ENCODE measurements around the gene RAB13. TPM values are rescaled to one million over a fixed set of nuclear protein-coding genes. Genes with fewer than 3 reads are reported as not detected.
A peak's percentile ranks its signal among the peaks of the same experiment; 100 is the strongest.

RAB13 gene
- total and polyA plus RNA-seq, 2 of the 13 experiments (the other 11 are each of a cell fraction or from before 2014, with no cell fraction given) = 15.9 to 24.7 TPM

DNA sequence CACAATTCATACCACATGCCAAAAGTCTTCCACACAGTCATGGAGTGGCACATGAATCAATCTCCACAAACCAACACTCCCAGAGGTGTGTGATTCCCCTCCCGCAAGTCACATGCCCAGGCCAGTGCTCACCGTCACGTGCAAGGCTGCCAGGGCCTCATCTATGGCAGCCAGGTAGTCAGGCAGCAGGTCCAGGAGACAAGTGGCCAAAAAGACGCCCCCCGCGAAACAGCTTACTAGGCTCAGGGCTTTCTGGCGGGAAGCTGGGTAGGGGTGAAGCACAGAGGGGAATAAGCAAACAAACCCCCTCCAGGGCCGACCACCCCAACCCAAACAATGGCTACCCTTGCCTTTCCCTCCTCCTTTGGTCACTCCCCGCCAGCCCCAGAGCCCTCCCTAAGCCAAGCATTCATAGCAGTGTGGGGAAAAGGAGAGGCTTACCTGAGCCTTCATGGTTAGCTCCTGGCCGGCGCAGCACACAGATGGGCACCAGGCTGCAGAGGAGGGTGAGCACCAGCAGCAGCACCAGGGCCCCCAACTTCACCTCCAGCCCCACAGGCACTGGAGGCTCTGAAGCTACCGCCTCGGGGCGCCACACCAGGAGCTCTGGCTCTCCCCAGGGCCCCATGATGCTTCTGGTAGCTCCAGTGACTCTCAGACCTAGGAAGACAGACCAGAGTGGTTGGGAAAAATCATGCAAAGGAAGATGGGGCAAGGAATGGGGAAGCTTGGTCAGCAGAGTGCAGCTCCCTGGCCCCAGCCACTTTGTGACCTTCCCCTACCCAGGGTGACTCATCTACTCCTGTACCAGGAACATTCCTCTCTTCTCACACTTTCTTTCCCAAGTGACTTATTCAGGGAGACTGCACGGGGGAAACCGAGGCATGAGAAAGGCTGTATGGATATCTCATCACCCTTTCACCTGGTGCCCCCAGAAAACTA is 23.8 kb downstream of the RAB13 start (continued):
- TF ChIP-seq ZNF557 (CRISPR knock-in tag; IDR thresholded peaks at IDR 0.05) = no peak

DNA sequence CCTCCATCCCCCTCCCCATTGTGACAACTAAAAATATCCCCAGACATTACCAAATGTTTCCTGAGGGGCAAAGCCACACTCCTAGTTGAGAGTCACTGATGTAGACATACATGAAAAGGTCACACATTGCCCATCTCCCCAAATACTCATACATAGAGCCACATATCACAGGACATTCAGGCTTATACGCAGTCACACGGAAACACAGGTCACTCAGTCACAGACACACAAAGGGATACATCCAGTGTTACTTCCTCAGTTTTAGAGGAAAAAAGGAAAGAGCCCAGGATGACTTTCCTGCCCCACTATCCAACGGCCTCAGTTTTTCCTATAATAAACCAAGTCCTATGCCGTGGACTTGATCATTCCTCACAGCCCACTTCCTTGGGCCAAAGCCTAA is 24.7 kb downstream of the RAB13 start:
- BruUV-seq (replicated peaks) = no TSS peak
- Histone ChIP-seq H3K27ac (ENCODE audit: extremely low read length, insufficient read depth, low read length) (peak overlapping the region; percentile 79), H3K36me3 (replicated peaks in 1 of 2; ENCODE audit: control insufficient read depth in 1 of 2, insufficient read depth in 2 of 2, low read length in 2 of 2) (peaks cover 0 to 13% of the 10 kb centered on the region in 2 experiments; a peak in 1 of 5 replicates), H3K4me1 (ENCODE audit: insufficient read depth, low read length) (peaks cover 53% of the 10 kb centered on the region), H4K20me1 (ENCODE audit: insufficient read depth, low read length) (peaks cover 2% of the 10 kb centered on the region; the same call in 1 of the 2 replicates), H3K9ac (ENCODE audit: insufficient read depth, low read depth, low read length) (peak overlapping the region; percentile 89), H3K27me3 (ENCODE audit: control insufficient read depth in 1 of 2, insufficient read depth in 2 of 2, low read length in 2 of 2) (peaks cover 0 to 7% of the 10 kb centered on the region in 2 experiments; a peak in 1 of 5 replicates), H3K4me3 (replicated peaks in 1 of 3; ENCODE audit: insufficient read depth in 1 of 3, low read depth in 2 of 3, low read length in 3 of 3) (peak overlapping the region in 2 of 3 experiments; percentile 90 to 92; a peak in 2 of 6 replicates), H3K4me2 (ENCODE audit: low read depth, low read length) (peak overlapping the region; percentile 98), H2AFZ (ENCODE audit: low read length) (no peak overlapping the region), H3K79me2 (ENCODE audit: insufficient read depth, low read length) (peaks cover 44% of the 10 kb centered on the region), H3K9me3 (ENCODE audit: low read length) (no peaks in the 10 kb centered on the region)
- TF ChIP-seq ZSCAN12 (CRISPR knock-in tag; IDR thresholded peaks at IDR 0.05) (no peak), DMTF1 (CRISPR knock-in tag; IDR thresholded peaks at IDR 0.05) (no peak), FOXK1 (CRISPR knock-in tag; IDR thresholded peaks at IDR 0.05; ENCODE audit: borderline replicate concordance, low read depth) (no peak), HOXA3 (CRISPR knock-in tag; IDR thresholded peaks at IDR 0.05) (no peak), ZBTB43 (CRISPR knock-in tag; conservative IDR thresholded peaks at IDR 0.05) (no peak), ZBTB34 (CRISPR knock-in tag; IDR thresholded peaks at IDR 0.05) (no peak), TAF1 (CRISPR knock-in tag; IDR thresholded peaks at IDR 0.05) (no peak), ZNF10 (CRISPR knock-in tag; IDR thresholded peaks at IDR 0.05; ENCODE audit: borderline replicate concordance, low read depth) (no peak), MEF2D (CRISPR knock-in tag; IDR thresholded peaks at IDR 0.05) (no peak), ZNF230 (CRISPR knock-in tag; IDR thresholded peaks at IDR 0.05) (no peak), RFX3 (CRISPR knock-in tag; IDR thresholded peaks at IDR 0.05) (no peak)
- TF ChIP-seq, protein P1, sequence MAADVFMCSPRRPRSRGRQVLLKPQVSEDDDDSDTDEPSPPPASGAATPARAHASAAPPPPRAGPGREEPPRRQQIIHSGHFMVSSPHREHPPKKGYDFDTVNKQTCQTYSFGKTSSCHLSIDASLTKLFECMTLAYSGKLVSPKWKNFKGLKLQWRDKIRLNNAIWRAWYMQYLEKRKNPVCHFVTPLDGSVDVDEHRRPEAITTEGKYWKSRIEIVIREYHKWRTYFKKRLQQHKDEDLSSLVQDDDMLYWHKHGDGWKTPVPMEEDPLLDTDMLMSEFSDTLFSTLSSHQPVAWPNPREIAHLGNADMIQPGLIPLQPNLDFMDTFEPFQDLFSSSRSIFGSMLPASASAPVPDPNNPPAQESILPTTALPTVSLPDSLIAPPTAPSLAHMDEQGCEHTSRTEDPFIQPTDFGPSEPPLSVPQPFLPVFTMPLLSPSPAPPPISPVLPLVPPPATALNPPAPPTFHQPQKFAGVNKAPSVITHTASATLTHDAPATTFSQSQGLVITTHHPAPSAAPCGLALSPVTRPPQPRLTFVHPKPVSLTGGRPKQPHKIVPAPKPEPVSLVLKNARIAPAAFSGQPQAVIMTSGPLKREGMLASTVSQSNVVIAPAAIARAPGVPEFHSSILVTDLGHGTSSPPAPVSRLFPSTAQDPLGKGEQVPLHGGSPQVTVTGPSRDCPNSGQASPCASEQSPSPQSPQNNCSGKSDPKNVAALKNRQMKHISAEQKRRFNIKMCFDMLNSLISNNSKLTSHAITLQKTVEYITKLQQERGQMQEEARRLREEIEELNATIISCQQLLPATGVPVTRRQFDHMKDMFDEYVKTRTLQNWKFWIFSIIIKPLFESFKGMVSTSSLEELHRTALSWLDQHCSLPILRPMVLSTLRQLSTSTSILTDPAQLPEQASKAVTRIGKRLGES (CRISPR knock-in tag; IDR thresholded peaks at IDR 0.05; ENCODE audit: borderline replicate concordance) = no peak
- intact Hi-C loops (cut with micrococcal nuclease; ENCODE audit: unreplicated experiment) = no loop called here
- DNase-seq (ENCODE audit: low spot score) = no peak
- CTCF ChIA-PET (ENCODE audit: low intra/inter-chr PET ratio, low total read pairs) = no interaction called here
- FAIRE-seq = no peak
- whole genome bisulfite sequencing (ENCODE audit: low lambda C conversion rate) = 96% methylated on average over 4 of the region's 4 CpGs
- ATAC-seq = no peak
- POLR2A ChIA-PET = interaction anchor here (3.7 to 10.0 kb wide), 2 partner anchors 16 kb away, joined by 41 to 209 read pairs; partner anchors contain the start of genes DENND4B and JTB
- in situ Hi-C loops (cut with HindIII; ENCODE audit: extremely low pct_ligation_motif_present, low pct_unique_long_range_greater_than_20kb) = no loop called here
